ENCODE results near the gene CHGA. TPM values are rescaled to one million over a fixed set of nuclear protein-coding genes. Genes with fewer than 3 reads are reported as not detected.
A peak's percentile ranks its signal among the peaks of the same experiment; 100 is the strongest.

CHGA gene
- total RNA-seq, 6 donors from 2014 or later: 0.46 to 0.81 TPM; not detected in 4

GRCh38 chr14:92934196-92935085 is 11.5 kb downstream of the CHGA start:
- Histone ChIP-seq H3K36me3 (peaks cover 0 to 15% (median 8%) of the 10 kb centered on the region in 4 donors), H3K9me3 (no peaks in the 10 kb centered on the region), H3K27ac (no peak overlapping the region), H3K4me3 (no peak overlapping the region), H3K27me3 (no peaks in the 10 kb centered on the region), H3K4me1 (no peaks in the 10 kb centered on the region)
- TF ChIP-seq POLR2AphosphoS5 (IDR thresholded peaks at IDR 0.05) (no peak), EP300 (IDR thresholded peaks at IDR 0.05) (no peak), POLR2A (IDR thresholded peaks at IDR 0.05) (no peak), CTCF (IDR thresholded peaks at IDR 0.05) (no peak)
- DNase-seq: peak in 1 of 2 donors; percentile 73
- no peak for ATAC-seq (ENCODE audit: low FRiP score in 2 of 2)
- WGBS, 2 donors: 84 to 87% methylated on average over 8 to 19 of the region's 19 CpGs

- DNase-seq: peak in 1 of 2 donors; percentile 33
- no peak overlapping the region for H3K4me3 ChIP-seq
- no peak for TF ChIP-seq POLR2A (IDR thresholded peaks at IDR 0.05)
- TF ChIP-seq EP300 (IDR thresholded peaks at IDR 0.05): no peak
- no peak for TF ChIP-seq CTCF (IDR thresholded peaks at IDR 0.05)
- no peak for TF ChIP-seq POLR2AphosphoS5 (IDR thresholded peaks at IDR 0.05)
- no peaks in the 10 kb centered on the region for H3K9me3 ChIP-seq
- WGBS, 2 donors: 86 to 89% methylated on average over 3 to 11 of the region's 11 CpGs
- H3K36me3 ChIP-seq: peaks cover 0 to 19% (median 8%) of the 10 kb centered on the region in 4 donors
- H3K27ac ChIP-seq: no peak overlapping the region
- H3K27me3 ChIP-seq: no peaks in the 10 kb centered on the region
- no peak for ATAC-seq (ENCODE audit: low FRiP score in 2 of 2)
- H3K4me1 ChIP-seq: no peaks in the 10 kb centered on the region
Observed at GRCh38 chr14:92935446-92935845, 12.5 kb downstream of the CHGA start.

- WGBS, 2 donors: 91 to 95% methylated on average over 8 to 11 of the region's 11 CpGs
Observed at GRCh38 chr14:92936085-92936484, 13.1 kb downstream of the CHGA start.

GRCh38 chr14:92937051-92937937 is 14.3 kb downstream of the CHGA start:
- no peak for TF ChIP-seq POLR2A (IDR thresholded peaks at IDR 0.05)
- no peak for TF ChIP-seq POLR2AphosphoS5 (IDR thresholded peaks at IDR 0.05)
- no peak for TF ChIP-seq EP300 (IDR thresholded peaks at IDR 0.05)
- no peak for TF ChIP-seq CTCF (IDR thresholded peaks at IDR 0.05)
- Histone ChIP-seq H3K36me3 (peaks cover 0 to 36% (median 21%) of the 10 kb centered on the region in 4 donors), H3K9me3 (no peaks in the 10 kb centered on the region), H3K27me3 (no peaks in the 10 kb centered on the region), H3K4me3 (no peak overlapping the region), H3K4me1 (no peaks in the 10 kb centered on the region), H3K27ac (no peak overlapping the region)
- ATAC-seq (ENCODE audit: low FRiP score in 2 of 2) (no peak), DNase-seq (peak in 1 of 2 donors; percentile 40)
- 89 to 93% methylated on average over 12 to 16 of the region's 16 CpGs for WGBS, 2 donors

More at GRCh38 chr14:92936085-92936484, 13.1 kb downstream of the CHGA start:
- no peak for TF ChIP-seq POLR2A (IDR thresholded peaks at IDR 0.05)
- no peak for TF ChIP-seq CTCF (IDR thresholded peaks at IDR 0.05)
- TF ChIP-seq EP300 (IDR thresholded peaks at IDR 0.05): no peak
- no peak for TF ChIP-seq POLR2AphosphoS5 (IDR thresholded peaks at IDR 0.05)
- Histone ChIP-seq H3K27me3 (no peaks in the 10 kb centered on the region), H3K4me1 (no peaks in the 10 kb centered on the region), H3K27ac (no peak overlapping the region), H3K4me3 (no peak overlapping the region), H3K36me3 (peaks cover 0 to 24% (median 12%) of the 10 kb centered on the region in 4 donors), H3K9me3 (no peaks in the 10 kb centered on the region)
- DNase-seq (peak in 1 of 2 donors; percentile 40), ATAC-seq (ENCODE audit: low FRiP score in 2 of 2) (no peak)

Measured in upper lobe of left lung (tissue), 6 donors.